Astrocyte (in vitro differentiated cells and primary cell): ENCODE data around the gene FYN. TPM values are rescaled to one million over a fixed set of nuclear protein-coding genes. Genes with fewer than 3 reads are reported as not detected.

ENCODE experiments used
- DNase-seq: peaks from one replicate; pipeline ENCODE4 v3.0.0-alpha.2; 2010; ENCODE audit warnings: low read depth
- FAIRE-seq: peaks from 2 replicates; lab custom pipeline; 2011; peaks lifted over from hg19 to GRCh38; lab: Jason Lieb, UNC
- H2AFZ ChIP-seq: 2 replicates; pipeline ENCODE4 v1.6.0; 2012; ENCODE audit warnings: low read depth, low read length, inconsistent platforms
- H3K27ac ChIP-seq: 2 replicates; pipeline ENCODE4 v1.5.1; 2011; ENCODE audit warnings: low read depth, low read length, inconsistent platforms
- H3K27me3 ChIP-seq: 2 replicates; pipeline ENCODE4 v1.6.0; 2011; ENCODE audit warnings: low read length, inconsistent platforms; ENCODE audit not compliant: insufficient read depth
- H3K36me3 ChIP-seq: 2 replicates; pipeline ENCODE4 v1.5.1; 2011; ENCODE audit warnings: low read length, inconsistent platforms; ENCODE audit not compliant: insufficient read depth
- H3K4me1 ChIP-seq: 2 replicates; pipeline ENCODE4 v1.5.1; 2011; ENCODE audit warnings: low read length, inconsistent platforms; ENCODE audit not compliant: insufficient read depth
- H3K4me2 ChIP-seq: 2 replicates; pipeline ENCODE4 v1.6.0; 2012; ENCODE audit warnings: low read length, inconsistent platforms
- H3K4me3 ChIP-seq: 2 replicates; pipeline ENCODE4 v1.5.1; 2011; ENCODE audit warnings: low read depth, mild to moderate bottlenecking, low read length, inconsistent platforms; ENCODE audit not compliant: insufficient read depth
- H3K79me2 ChIP-seq: 2 replicates; pipeline ENCODE4 v1.6.0; 2012; ENCODE audit warnings: mild to moderate bottlenecking, low read length, inconsistent platforms; ENCODE audit not compliant: insufficient read depth
- H3K9ac ChIP-seq: 2 replicates; pipeline ENCODE4 v1.6.0; 2012; ENCODE audit warnings: mild to moderate bottlenecking, low read length, inconsistent platforms
- H3K9me3 ChIP-seq: 2 replicates; pipeline ENCODE4 v1.5.1; 2012; ENCODE audit warnings: low read depth, mild to moderate bottlenecking, low read length, inconsistent platforms; ENCODE audit not compliant: insufficient read depth
- H4K20me1 ChIP-seq: 2 replicates; pipeline ENCODE4 v1.6.0; 2012; ENCODE audit warnings: low read length, inconsistent platforms; ENCODE audit not compliant: insufficient read depth
- H3K27ac Mint-ChIP-seq: one replicate; pipeline ENCODE4 v1.8.0; 2021; ENCODE audit warnings: mild to moderate bottlenecking, mixed read lengths; ENCODE audit not compliant: unreplicated experiment
- H3K27me3 Mint-ChIP-seq: one replicate; pipeline ENCODE4 v1.8.0; 2021; ENCODE audit warnings: low read depth, mixed read lengths; ENCODE audit not compliant: unreplicated experiment
- H3K36me3 Mint-ChIP-seq: one replicate; pipeline ENCODE4 v1.8.0; 2021; ENCODE audit warnings: low read depth, mixed read lengths; ENCODE audit not compliant: unreplicated experiment
- H3K4me1 Mint-ChIP-seq: one replicate; pipeline ENCODE4 v1.8.0; 2021; ENCODE audit warnings: low read depth, mixed read lengths; ENCODE audit not compliant: unreplicated experiment
- H3K4me3 Mint-ChIP-seq: one replicate; pipeline ENCODE4 v1.8.0; 2021; ENCODE audit warnings: mild to moderate bottlenecking, moderate library complexity, mixed read lengths; ENCODE audit not compliant: unreplicated experiment
- H3K9me3 Mint-ChIP-seq: one replicate; pipeline ENCODE4 v1.8.0; 2021; ENCODE audit warnings: mild to moderate bottlenecking, mixed read lengths; ENCODE audit not compliant: unreplicated experiment
- EZH2 ChIP-seq: IDR thresholded peaks from 2 replicates; pipeline ENCODE4 v1.6.1; 2012; ENCODE audit warnings: mild to moderate bottlenecking, low read length, inconsistent platforms; ENCODE audit not compliant: insufficient read depth
- total RNA-seq: library from RNA; stranded (reverse); gene quantifications from 2 replicates; pipeline ENCODE4 v1.2.1, GENCODE V29; 2021
- TF ChIP-seq, protein P1 (sequence below): IDR thresholded peaks from 2 replicates; pipeline ENCODE4 v1.5.1; 2011; ENCODE audit warnings: low read depth, mild to moderate bottlenecking, inconsistent platforms, low read length, moderate library complexity; ENCODE audit not compliant: insufficient read depth

Gene FYN
- total RNA-seq, 1 donor from 2014 or later = 167 TPM

- peaks cover 38% of the 10 kb centered on the region for H3K4me1 Mint-ChIP-seq
- Histone ChIP-seq H3K79me2 (peaks cover 20% of the 10 kb centered on the region), H3K4me2 (no peak overlapping the region)
Observed at GRCh38 chr6:111775145-111775922, 97.9 kb downstream of the FYN start.

DNA sequence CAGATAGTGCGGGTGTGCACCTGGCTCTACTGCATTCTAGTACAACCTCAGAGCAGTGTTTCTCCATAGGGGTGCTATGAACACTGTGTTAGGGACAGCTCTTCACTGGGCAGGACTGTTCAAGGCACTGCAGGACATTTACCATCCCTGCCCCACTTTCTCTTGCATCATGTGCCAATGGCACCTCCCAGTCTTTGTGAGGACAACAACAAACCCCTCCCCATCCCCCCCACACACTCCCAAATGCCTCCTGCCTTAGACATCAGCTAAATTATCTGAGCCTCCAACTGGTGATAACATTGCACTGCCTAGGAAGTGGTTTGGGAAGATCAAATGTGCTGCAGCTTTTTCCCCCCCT is 98.9 kb downstream of the FYN start:
- no peak for TF ChIP-seq EZH2
- TF ChIP-seq, protein P1, sequence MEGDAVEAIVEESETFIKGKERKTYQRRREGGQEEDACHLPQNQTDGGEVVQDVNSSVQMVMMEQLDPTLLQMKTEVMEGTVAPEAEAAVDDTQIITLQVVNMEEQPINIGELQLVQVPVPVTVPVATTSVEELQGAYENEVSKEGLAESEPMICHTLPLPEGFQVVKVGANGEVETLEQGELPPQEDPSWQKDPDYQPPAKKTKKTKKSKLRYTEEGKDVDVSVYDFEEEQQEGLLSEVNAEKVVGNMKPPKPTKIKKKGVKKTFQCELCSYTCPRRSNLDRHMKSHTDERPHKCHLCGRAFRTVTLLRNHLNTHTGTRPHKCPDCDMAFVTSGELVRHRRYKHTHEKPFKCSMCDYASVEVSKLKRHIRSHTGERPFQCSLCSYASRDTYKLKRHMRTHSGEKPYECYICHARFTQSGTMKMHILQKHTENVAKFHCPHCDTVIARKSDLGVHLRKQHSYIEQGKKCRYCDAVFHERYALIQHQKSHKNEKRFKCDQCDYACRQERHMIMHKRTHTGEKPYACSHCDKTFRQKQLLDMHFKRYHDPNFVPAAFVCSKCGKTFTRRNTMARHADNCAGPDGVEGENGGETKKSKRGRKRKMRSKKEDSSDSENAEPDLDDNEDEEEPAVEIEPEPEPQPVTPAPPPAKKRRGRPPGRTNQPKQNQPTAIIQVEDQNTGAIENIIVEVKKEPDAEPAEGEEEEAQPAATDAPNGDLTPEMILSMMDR = no peak
- H3K4me1 Mint-ChIP-seq = peaks cover 44% of the 10 kb centered on the region
- H3K9me3 Mint-ChIP-seq = no peaks in the 10 kb centered on the region
- no peaks in the 10 kb centered on the region for H3K27me3 ChIP-seq
- peaks cover 23% of the 10 kb centered on the region for H4K20me1 ChIP-seq
- peaks cover 21% of the 10 kb centered on the region for H3K79me2 ChIP-seq
- H3K4me1 ChIP-seq = peaks cover 3% of the 10 kb centered on the region
- H3K27ac ChIP-seq = no peak overlapping the region
- FAIRE-seq = no peak
- no peaks in the 10 kb centered on the region for H3K9me3 ChIP-seq
- H3K4me3 ChIP-seq = no peak overlapping the region
- no peak for DNase-seq
- no peaks in the 10 kb centered on the region for H3K36me3 ChIP-seq
- H3K36me3 Mint-ChIP-seq = peaks cover 19% of the 10 kb centered on the region
- H3K4me3 Mint-ChIP-seq = no peak overlapping the region
- H3K4me2 ChIP-seq = no peak overlapping the region
- no peak overlapping the region for H2AFZ ChIP-seq
- H3K27ac Mint-ChIP-seq = no peak overlapping the region
- no peaks in the 10 kb centered on the region for H3K27me3 Mint-ChIP-seq
- no peak overlapping the region for H3K9ac ChIP-seq

More at GRCh38 chr6:111775145-111775922, 97.9 kb downstream of the FYN start:
- Histone ChIP-seq H4K20me1 (peaks cover 21% of the 10 kb centered on the region), H3K27ac (no peak overlapping the region), H3K36me3 (peaks cover 4% of the 10 kb centered on the region), H3K4me3 (no peak overlapping the region), H2AFZ (no peak overlapping the region), H3K4me1 (no peaks in the 10 kb centered on the region), H3K9me3 (no peaks in the 10 kb centered on the region), H3K9ac (no peak overlapping the region), H3K27me3 (no peaks in the 10 kb centered on the region)
- H3K4me3 Mint-ChIP-seq = no peak overlapping the region
- no peaks in the 10 kb centered on the region for H3K27me3 Mint-ChIP-seq
- DNase-seq (no peak), FAIRE-seq (no peak)
- peaks cover 19% of the 10 kb centered on the region for H3K36me3 Mint-ChIP-seq
- no peak for TF ChIP-seq EZH2
- TF ChIP-seq, protein P1 = no peak
- no peak overlapping the region for H3K27ac Mint-ChIP-seq
- no peaks in the 10 kb centered on the region for H3K9me3 Mint-ChIP-seq
